ENCODE results near the gene MRPL53. TPM values are rescaled to one million over a fixed set of nuclear protein-coding genes. Genes with fewer than 3 reads are reported as not detected.

Gene MRPL53
- total and polyA plus RNA-seq, 2 of the 13 experiments (the other 11 are each of a cell fraction or from before 2014, with no cell fraction given), result 34.3 to 51.9 TPM

DNA sequence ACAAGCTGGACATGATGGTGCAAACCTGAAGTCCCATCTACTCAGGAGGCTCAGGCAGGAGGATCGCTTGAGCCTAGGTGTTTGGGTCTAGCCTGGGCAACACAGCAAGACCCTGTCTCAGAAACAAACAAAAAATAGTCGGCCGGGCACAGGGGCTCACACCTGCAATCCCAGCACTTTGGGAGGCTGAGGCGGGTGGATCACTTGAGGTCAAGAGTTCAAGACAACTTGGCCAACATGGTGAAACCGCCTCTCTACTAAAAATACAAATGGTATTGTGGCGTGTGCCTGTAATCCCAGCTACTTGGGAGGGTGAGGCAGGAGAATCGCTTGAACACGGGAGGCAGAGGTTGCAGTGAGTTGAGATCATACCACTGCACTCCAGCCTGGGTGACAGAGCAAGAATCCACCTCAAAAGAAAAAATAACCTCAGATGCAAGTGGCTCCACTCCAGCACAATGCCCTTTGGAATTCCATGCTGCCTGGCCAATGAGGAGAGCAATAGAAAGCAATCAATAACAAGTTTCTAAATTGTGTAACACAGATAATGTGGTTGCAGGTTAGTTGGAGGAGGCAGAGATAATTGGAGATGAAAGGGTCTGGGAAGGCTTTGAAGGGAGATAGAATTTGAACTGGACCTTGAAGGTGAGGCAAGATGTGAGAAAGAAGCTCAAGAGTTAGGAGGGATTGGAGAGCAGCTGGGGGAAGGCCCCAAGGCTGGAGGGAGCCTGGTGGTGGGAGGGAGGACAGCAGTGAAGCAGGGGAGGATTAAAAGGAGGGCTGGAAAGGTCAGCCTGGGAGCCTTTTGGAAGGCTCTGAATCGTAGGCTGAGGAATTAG, 16.4 kb upstream of the MRPL53 start (continued):
- TF ChIP-seq PRDM15 (CRISPR knock-in tag; IDR thresholded peaks at IDR 0.05), result no peak
- TF ChIP-seq ZNF792 (CRISPR knock-in tag; IDR thresholded peaks at IDR 0.05), result 0 out of 2 replicates have a peak, but pooled peaks have one; percentile 42
- TF ChIP-seq ZFP36L1 (CRISPR knock-in tag; IDR thresholded peaks at IDR 0.05), result no peak
- TF ChIP-seq PLRG1 (conservative IDR thresholded peaks at IDR 0.05), result no peak
- TF ChIP-seq PHF21A (CRISPR knock-in tag; IDR thresholded peaks at IDR 0.05), result peak; percentile 86; the same call in 1 of the 2 replicates
- TF ChIP-seq ZNF3 (CRISPR knock-in tag; IDR thresholded peaks at IDR 0.05), result no peak
- no peak for TF ChIP-seq RORA (CRISPR knock-in tag; IDR thresholded peaks at IDR 0.05)
- no peak for TF ChIP-seq ZSCAN22 (CRISPR knock-in tag; IDR thresholded peaks at IDR 0.05)
- TF ChIP-seq ZNF550 (CRISPR knock-in tag; IDR thresholded peaks at IDR 0.05; ENCODE audit: borderline replicate concordance), result no peak
- TF ChIP-seq FOXO1 (CRISPR knock-in tag; IDR thresholded peaks at IDR 0.05), result no peak; the same call in 1 of the 2 replicates
- TF ChIP-seq LCORL (IDR thresholded peaks at IDR 0.05), result peak; percentile 83
- TF ChIP-seq LCORL (CRISPR knock-in tag; IDR thresholded peaks at IDR 0.05), result peak; percentile 86
- TF ChIP-seq SMYD3 (CRISPR knock-in tag; IDR thresholded peaks at IDR 0.05), result peak; percentile 68; the same call in 1 of the 2 replicates
- no peak for TF ChIP-seq ZNF7 (CRISPR knock-in tag; IDR thresholded peaks at IDR 0.05)
- TF ChIP-seq ONECUT2 (CRISPR knock-in tag; IDR thresholded peaks at IDR 0.05), result peak; percentile 99
- TF ChIP-seq BRCA1 (CRISPR knock-in tag; IDR thresholded peaks at IDR 0.05), result no peak
- peak; percentile 64; the same call in 1 of the 2 replicates for TF ChIP-seq ZNF124 (CRISPR knock-in tag; IDR thresholded peaks at IDR 0.05)
- peak; percentile 98 for TF ChIP-seq TCF7 (IDR thresholded peaks at IDR 0.05; ENCODE audit: low read depth)
- TF ChIP-seq PBX2 (CRISPR knock-in tag; IDR thresholded peaks at IDR 0.05), result no peak
- TF ChIP-seq ZSCAN31 (CRISPR knock-in tag; IDR thresholded peaks at IDR 0.05; ENCODE audit: low read depth), result peak; percentile 61; the same call in 1 of the 2 replicates
- no peak for TF ChIP-seq ZNF503 (CRISPR knock-in tag; IDR thresholded peaks at IDR 0.05)
- TF ChIP-seq NPAS2 (CRISPR knock-in tag; IDR thresholded peaks at IDR 0.05; ENCODE audit: borderline replicate concordance), result no peak
- no peak for TF ChIP-seq SAFB2 (CRISPR knock-in tag; IDR thresholded peaks at IDR 0.05; ENCODE audit: borderline replicate concordance, low read depth)
- no peak for TF ChIP-seq RAD51 (IDR thresholded peaks at IDR 0.05; ENCODE audit: borderline replicate concordance)
- no peak for TF ChIP-seq ZNF558 (CRISPR knock-in tag; IDR thresholded peaks at IDR 0.05; ENCODE audit: borderline replicate concordance)
- 0 out of 2 replicates have a peak, but pooled peaks have one; percentile 76 for TF ChIP-seq THYN1 (CRISPR knock-in tag; IDR thresholded peaks at IDR 0.05; ENCODE audit: borderline replicate concordance, low read depth)

Measured in HepG2 (cell line).